ENCODE results near the gene CATSPER3. TPM values are rescaled to one million over a fixed set of nuclear protein-coding genes. Genes with fewer than 3 reads are reported as not detected.

Gene CATSPER3
- total and polyA plus RNA-seq, 2 of the 13 experiments (the other 11 are each of a cell fraction or from before 2014, with no cell fraction given), result 0.33 to 0.37 TPM

DNA sequence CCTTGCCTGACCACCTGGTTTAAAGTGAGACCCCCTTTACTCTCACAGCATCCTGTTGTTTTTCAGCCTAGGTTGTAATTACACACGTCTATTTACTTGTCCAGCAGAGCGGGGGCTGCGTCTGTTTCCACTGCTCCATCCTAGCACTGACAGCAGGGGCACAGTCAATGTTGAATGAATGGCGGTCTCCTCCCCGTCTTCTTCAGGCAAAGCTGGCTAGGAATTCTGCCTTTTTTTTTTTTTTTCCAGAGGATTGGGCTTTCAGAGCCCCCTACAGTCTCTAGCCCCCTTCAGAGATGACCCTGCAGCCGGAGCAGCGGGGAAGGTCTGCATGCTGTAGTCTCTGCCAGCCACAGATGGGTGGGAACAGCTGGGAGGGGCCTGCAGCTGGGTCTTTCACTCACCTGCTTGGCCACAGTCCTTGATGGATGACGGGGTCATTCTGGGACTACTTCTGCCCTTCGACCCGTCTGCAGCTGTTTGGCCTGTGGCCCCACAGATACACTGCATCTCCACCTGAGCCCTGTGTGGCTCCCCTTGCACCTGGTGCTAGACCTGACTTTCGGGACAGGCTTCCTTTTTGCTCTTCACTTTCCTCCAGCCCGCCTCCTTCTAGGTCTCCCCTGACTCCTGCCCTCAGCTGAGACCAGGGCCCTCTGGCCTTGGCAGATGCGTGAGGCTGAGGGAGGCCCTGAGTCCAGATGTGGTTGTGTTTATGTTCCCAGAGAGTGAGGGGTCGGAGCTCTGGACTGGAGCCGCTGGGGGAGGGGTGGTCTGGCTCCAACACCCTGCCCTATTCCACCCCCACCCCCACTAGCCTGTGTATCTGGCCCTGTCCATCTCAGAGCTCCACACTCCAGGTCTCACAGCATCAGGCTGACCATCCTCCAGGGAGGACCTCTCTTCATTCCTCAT is 58.3 kb downstream of the CATSPER3 start (continued):
- TF ChIP-seq, protein P1, sequence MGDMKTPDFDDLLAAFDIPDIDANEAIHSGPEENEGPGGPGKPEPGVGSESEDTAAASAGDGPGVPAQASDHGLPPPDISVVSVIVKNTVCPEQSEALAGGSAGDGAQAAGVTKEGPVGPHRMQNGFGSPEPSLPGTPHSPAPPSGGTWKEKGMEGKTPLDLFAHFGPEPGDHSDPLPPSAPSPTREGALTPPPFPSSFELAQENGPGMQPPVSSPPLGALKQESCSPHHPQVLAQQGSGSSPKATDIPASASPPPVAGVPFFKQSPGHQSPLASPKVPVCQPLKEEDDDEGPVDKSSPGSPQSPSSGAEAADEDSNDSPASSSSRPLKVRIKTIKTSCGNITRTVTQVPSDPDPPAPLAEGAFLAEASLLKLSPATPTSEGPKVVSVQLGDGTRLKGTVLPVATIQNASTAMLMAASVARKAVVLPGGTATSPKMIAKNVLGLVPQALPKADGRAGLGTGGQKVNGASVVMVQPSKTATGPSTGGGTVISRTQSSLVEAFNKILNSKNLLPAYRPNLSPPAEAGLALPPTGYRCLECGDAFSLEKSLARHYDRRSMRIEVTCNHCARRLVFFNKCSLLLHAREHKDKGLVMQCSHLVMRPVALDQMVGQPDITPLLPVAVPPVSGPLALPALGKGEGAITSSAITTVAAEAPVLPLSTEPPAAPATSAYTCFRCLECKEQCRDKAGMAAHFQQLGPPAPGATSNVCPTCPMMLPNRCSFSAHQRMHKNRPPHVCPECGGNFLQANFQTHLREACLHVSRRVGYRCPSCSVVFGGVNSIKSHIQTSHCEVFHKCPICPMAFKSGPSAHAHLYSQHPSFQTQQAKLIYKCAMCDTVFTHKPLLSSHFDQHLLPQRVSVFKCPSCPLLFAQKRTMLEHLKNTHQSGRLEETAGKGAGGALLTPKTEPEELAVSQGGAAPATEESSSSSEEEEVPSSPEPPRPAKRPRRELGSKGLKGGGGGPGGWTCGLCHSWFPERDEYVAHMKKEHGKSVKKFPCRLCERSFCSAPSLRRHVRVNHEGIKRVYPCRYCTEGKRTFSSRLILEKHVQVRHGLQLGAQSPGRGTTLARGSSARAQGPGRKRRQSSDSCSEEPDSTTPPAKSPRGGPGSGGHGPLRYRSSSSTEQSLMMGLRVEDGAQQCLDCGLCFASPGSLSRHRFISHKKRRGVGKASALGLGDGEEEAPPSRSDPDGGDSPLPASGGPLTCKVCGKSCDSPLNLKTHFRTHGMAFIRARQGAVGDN (CRISPR knock-in tag; IDR thresholded peaks at IDR 0.05), result peak; percentile 37; the same call in 1 of the 2 replicates
- TF ChIP-seq, protein P2, sequence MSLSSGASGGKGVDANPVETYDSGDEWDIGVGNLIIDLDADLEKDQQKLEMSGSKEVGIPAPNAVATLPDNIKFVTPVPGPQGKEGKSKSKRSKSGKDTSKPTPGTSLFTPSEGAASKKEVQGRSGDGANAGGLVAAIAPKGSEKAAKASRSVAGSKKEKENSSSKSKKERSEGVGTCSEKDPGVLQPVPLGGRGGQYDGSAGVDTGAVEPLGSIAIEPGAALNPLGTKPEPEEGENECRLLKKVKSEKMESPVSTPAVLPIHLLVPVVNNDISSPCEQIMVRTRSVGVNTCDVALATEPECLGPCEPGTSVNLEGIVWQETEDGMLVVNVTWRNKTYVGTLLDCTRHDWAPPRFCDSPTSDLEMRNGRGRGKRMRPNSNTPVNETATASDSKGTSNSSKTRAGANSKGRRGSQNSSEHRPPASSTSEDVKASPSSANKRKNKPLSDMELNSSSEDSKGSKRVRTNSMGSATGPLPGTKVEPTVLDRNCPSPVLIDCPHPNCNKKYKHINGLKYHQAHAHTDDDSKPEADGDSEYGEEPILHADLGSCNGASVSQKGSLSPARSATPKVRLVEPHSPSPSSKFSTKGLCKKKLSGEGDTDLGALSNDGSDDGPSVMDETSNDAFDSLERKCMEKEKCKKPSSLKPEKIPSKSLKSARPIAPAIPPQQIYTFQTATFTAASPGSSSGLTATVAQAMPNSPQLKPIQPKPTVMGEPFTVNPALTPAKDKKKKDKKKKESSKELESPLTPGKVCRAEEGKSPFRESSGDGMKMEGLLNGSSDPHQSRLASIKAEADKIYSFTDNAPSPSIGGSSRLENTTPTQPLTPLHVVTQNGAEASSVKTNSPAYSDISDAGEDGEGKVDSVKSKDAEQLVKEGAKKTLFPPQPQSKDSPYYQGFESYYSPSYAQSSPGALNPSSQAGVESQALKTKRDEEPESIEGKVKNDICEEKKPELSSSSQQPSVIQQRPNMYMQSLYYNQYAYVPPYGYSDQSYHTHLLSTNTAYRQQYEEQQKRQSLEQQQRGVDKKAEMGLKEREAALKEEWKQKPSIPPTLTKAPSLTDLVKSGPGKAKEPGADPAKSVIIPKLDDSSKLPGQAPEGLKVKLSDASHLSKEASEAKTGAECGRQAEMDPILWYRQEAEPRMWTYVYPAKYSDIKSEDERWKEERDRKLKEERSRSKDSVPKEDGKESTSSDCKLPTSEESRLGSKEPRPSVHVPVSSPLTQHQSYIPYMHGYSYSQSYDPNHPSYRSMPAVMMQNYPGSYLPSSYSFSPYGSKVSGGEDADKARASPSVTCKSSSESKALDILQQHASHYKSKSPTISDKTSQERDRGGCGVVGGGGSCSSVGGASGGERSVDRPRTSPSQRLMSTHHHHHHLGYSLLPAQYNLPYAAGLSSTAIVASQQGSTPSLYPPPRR (CRISPR knock-in tag; IDR thresholded peaks at IDR 0.05; ENCODE audit: borderline replicate concordance), result no peak
- TF ChIP-seq ZNF841 (CRISPR knock-in tag; IDR thresholded peaks at IDR 0.05; ENCODE audit: borderline replicate concordance) (no peak), ZNF703 (CRISPR knock-in tag; IDR thresholded peaks at IDR 0.05; ENCODE audit: borderline replicate concordance) (no peak), KIAA2018 (CRISPR knock-in tag; IDR thresholded peaks at IDR 0.05; ENCODE audit: borderline replicate concordance) (no peak), ZNF781 (CRISPR knock-in tag; IDR thresholded peaks at IDR 0.05; ENCODE audit: borderline replicate concordance, not compliant biosample characterization) (no peak), KLF6 (CRISPR knock-in tag; IDR thresholded peaks at IDR 0.05) (no peak), ZNF354B (CRISPR knock-in tag; IDR thresholded peaks at IDR 0.05) (no peak), AGO2 (optimal IDR thresholded peaks at IDR 0.05; ENCODE audit: low read depth, low read length) (peak; percentile 62), ZKSCAN1 (IDR thresholded peaks at IDR 0.05; ENCODE audit: low read length) (no peak)
